ENCODE measurements around the gene AFF3. TPM values are rescaled to one million over a fixed set of nuclear protein-coding genes. Genes with fewer than 3 reads are reported as not detected.

The AFF3 gene
- total RNA-seq, 4 donors from 2014 or later = 9.0 to 20.2 (median 14.5) TPM

- Histone ChIP-seq H3K4me1 (no peaks in the 10 kb centered on the region), H3K27ac (peak overlapping the region in 1 of 4 donors; percentile 1), H3K27me3 (no peaks in the 10 kb centered on the region), H3K9me3 (no peaks in the 10 kb centered on the region), H3K4me3 (no peak overlapping the region), H3K36me3 (no peaks in the 10 kb centered on the region)
- intact Hi-C loops (cut with DNase I; ENCODE audit: low total_unique reads) (no loop called here), in situ Hi-C loops (cut with MboI; ENCODE audit: low pct_ligation_motif_present in 1 of 4, low pct_unique_long_range_greater_than_20kb in 1 of 4, low sequenced_read_pairs in 3 of 4) (no loop called here)
- WGBS, 2 donors (ENCODE audit: low coverage in 1 of 2) = 59 to 63% methylated on average over 3 to 4 of the region's 4 CpGs
- TF ChIP-seq EP300 (IDR thresholded peaks at IDR 0.05; ENCODE audit: low read depth) (no peak), POLR2A (IDR thresholded peaks at IDR 0.05) (no peak), POLR2AphosphoS5 (IDR thresholded peaks at IDR 0.05) (no peak)
- TF ChIP-seq, protein P1, sequence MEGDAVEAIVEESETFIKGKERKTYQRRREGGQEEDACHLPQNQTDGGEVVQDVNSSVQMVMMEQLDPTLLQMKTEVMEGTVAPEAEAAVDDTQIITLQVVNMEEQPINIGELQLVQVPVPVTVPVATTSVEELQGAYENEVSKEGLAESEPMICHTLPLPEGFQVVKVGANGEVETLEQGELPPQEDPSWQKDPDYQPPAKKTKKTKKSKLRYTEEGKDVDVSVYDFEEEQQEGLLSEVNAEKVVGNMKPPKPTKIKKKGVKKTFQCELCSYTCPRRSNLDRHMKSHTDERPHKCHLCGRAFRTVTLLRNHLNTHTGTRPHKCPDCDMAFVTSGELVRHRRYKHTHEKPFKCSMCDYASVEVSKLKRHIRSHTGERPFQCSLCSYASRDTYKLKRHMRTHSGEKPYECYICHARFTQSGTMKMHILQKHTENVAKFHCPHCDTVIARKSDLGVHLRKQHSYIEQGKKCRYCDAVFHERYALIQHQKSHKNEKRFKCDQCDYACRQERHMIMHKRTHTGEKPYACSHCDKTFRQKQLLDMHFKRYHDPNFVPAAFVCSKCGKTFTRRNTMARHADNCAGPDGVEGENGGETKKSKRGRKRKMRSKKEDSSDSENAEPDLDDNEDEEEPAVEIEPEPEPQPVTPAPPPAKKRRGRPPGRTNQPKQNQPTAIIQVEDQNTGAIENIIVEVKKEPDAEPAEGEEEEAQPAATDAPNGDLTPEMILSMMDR (IDR thresholded peaks at IDR 0.05) = no peak
- no peak for DNase-seq
Observed at GRCh38 chr2:99607861-99608491, 534.4 kb downstream of the AFF3 start.

- intact Hi-C loops (cut with DNase I; ENCODE audit: low total_unique reads) = no loop called here
- Histone ChIP-seq H3K36me3 (no peaks in the 10 kb centered on the region), H3K27me3 (no peaks in the 10 kb centered on the region), H3K9me3 (no peaks in the 10 kb centered on the region), H3K4me1 (no peaks in the 10 kb centered on the region), H3K4me3 (no peak overlapping the region), H3K27ac (peak overlapping the region in 2 of 4 donors; percentile 1 to 11)
- in situ Hi-C loops (cut with MboI; ENCODE audit: low pct_ligation_motif_present in 1 of 4, low pct_unique_long_range_greater_than_20kb in 1 of 4, low sequenced_read_pairs in 3 of 4) = no loop called here
- no peak for DNase-seq
- TF ChIP-seq EP300 (IDR thresholded peaks at IDR 0.05; ENCODE audit: low read depth) (no peak), POLR2AphosphoS5 (IDR thresholded peaks at IDR 0.05) (no peak), POLR2A (IDR thresholded peaks at IDR 0.05) (no peak)
- TF ChIP-seq, protein P1 (IDR thresholded peaks at IDR 0.05) = no peak
- 89 to 100% methylated on average over 1 to 4 of the region's 4 CpGs for WGBS, 2 donors (ENCODE audit: low coverage in 1 of 2)
Observed at GRCh38 chr2:99607454-99607853, 534.9 kb downstream of the AFF3 start.

GRCh38 chr2:99605036-99605435 lies 537.4 kb downstream of the AFF3 start:
- in situ Hi-C loops (cut with MboI; ENCODE audit: low pct_ligation_motif_present in 1 of 4, low pct_unique_long_range_greater_than_20kb in 1 of 4, low sequenced_read_pairs in 3 of 4) (no loop called here), intact Hi-C loops (cut with DNase I; ENCODE audit: low total_unique reads) (no loop called here)
- Histone ChIP-seq H3K4me3 (no peak overlapping the region), H3K27me3 (peaks cover 7% of the 10 kb centered on the region), H3K27ac (no peak overlapping the region), H3K36me3 (no peaks in the 10 kb centered on the region), H3K9me3 (no peaks in the 10 kb centered on the region), H3K4me1 (no peaks in the 10 kb centered on the region)
- WGBS, 2 donors (ENCODE audit: low coverage in 1 of 2) = 56 to 70% methylated on average over 5 to 7 of the region's 7 CpGs
- no peak for DNase-seq
- TF ChIP-seq EP300 (IDR thresholded peaks at IDR 0.05; ENCODE audit: low read depth) = no peak
- TF ChIP-seq, protein P1 (IDR thresholded peaks at IDR 0.05) = no peak
- no peak for TF ChIP-seq POLR2A (IDR thresholded peaks at IDR 0.05)
- TF ChIP-seq POLR2AphosphoS5 (IDR thresholded peaks at IDR 0.05) = no peak

DNA sequence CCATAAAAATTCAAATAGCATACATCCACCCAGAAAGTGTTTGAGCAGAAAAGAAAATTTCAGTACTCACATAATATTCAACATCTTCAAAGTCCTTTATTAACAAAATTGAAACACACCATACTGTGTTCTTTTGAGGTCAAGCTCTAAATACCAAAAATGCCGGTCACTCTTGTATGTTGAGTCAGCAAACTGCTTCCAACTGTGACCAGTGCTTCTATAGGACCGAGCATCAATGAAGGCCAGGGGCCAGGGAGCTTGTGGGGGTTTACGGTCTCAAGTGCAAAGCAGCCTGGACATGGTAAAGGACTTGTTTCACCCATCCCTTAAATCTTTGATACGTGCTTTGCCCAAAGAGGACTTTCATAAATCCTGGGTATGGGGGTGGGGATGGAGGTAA lies 539.9 kb downstream of the AFF3 start:
- Histone ChIP-seq H3K9me3 (no peaks in the 10 kb centered on the region), H3K4me3 (no peak overlapping the region), H3K36me3 (no peaks in the 10 kb centered on the region), H3K27ac (no peak overlapping the region), H3K27me3 (peaks cover 7% of the 10 kb centered on the region), H3K4me1 (no peaks in the 10 kb centered on the region)
- TF ChIP-seq, protein P1 (IDR thresholded peaks at IDR 0.05) = no peak
- no peak for TF ChIP-seq EP300 (IDR thresholded peaks at IDR 0.05; ENCODE audit: low read depth)
- TF ChIP-seq POLR2AphosphoS5 (IDR thresholded peaks at IDR 0.05) = no peak
- TF ChIP-seq POLR2A (IDR thresholded peaks at IDR 0.05) = no peak
- WGBS, 2 donors (ENCODE audit: low coverage in 1 of 2) = 77 to 90% methylated on average over 2 to 4 of the region's 4 CpGs
- no peak for DNase-seq
- intact Hi-C loops (cut with DNase I; ENCODE audit: low total_unique reads) (no loop called here), in situ Hi-C loops (cut with MboI; ENCODE audit: low pct_ligation_motif_present in 1 of 4, low pct_unique_long_range_greater_than_20kb in 1 of 4, low sequenced_read_pairs in 3 of 4) (no loop called here)
